ENCODE results near the gene DLG2.
"Not testable (repeated sequence)": the region's sequence is repeated elsewhere in the genome, so short reads cannot be mapped to it uniquely, and the experiment has no call there.

The DLG2 gene

GRCh38 chr11:83448686-83449085 is 2178.5 kb downstream of the DLG2 start:
- no peaks in the 10 kb centered on the region for H3K27me3 ChIP-seq

GRCh38 chr11:83443880-83444279 is 2183.3 kb downstream of the DLG2 start:
- H3K36me3 ChIP-seq; H3K27me3 ChIP-seq; H3K4me1 ChIP-seq (ENCODE audit: control insufficient read depth in 1 of 2, insufficient read depth in 1 of 2, low read depth in 1 of 2, low read length in 1 of 2); H3K4me3 ChIP-seq (ENCODE audit: low read depth in 1 of 2, low read length in 1 of 2); H3K27ac ChIP-seq; H3K9me3 ChIP-seq: not testable (repeated sequence)

More at GRCh38 chr11:83448686-83449085, 2178.5 kb downstream of the DLG2 start:
- no peak for TF ChIP-seq CTCF (IDR thresholded peaks at IDR 0.05)
- Histone ChIP-seq H3K4me1 (ENCODE audit: control insufficient read depth in 1 of 2, insufficient read depth in 1 of 2, low read depth in 1 of 2, low read length in 1 of 2) (no peaks in the 10 kb centered on the region), H3K9me3 (no peaks in the 10 kb centered on the region), H3K36me3 (no peaks in the 10 kb centered on the region), H3K4me3 (ENCODE audit: low read depth in 1 of 2, low read length in 1 of 2) (no peak overlapping the region), H3K27ac (no peak overlapping the region)

- no peaks in the 10 kb centered on the region for H3K36me3 ChIP-seq
- H3K27ac ChIP-seq, result no peak overlapping the region
- H3K9me3 ChIP-seq, result no peaks in the 10 kb centered on the region
- no peak for TF ChIP-seq CTCF (IDR thresholded peaks at IDR 0.05)
- H3K4me3 ChIP-seq (ENCODE audit: low read depth in 1 of 2, low read length in 1 of 2), result no peak overlapping the region
- no peaks in the 10 kb centered on the region for H3K4me1 ChIP-seq (ENCODE audit: control insufficient read depth in 1 of 2, insufficient read depth in 1 of 2, low read depth in 1 of 2, low read length in 1 of 2)
- no peaks in the 10 kb centered on the region for H3K27me3 ChIP-seq
Measured at GRCh38 chr11:83441601-83442000, 2185.5 kb downstream of the DLG2 start.

- no peak for TF ChIP-seq CTCF (IDR thresholded peaks at IDR 0.05)
- Histone ChIP-seq H3K9me3 (no peaks in the 10 kb centered on the region), H3K4me1 (ENCODE audit: control insufficient read depth in 1 of 2, insufficient read depth in 1 of 2, low read depth in 1 of 2, low read length in 1 of 2) (no peaks in the 10 kb centered on the region), H3K4me3 (ENCODE audit: low read depth in 1 of 2, low read length in 1 of 2) (no peak overlapping the region), H3K36me3 (no peaks in the 10 kb centered on the region), H3K27ac (no peak overlapping the region), H3K27me3 (no peaks in the 10 kb centered on the region)
Measured at GRCh38 chr11:83441171-83441570, 2186.0 kb downstream of the DLG2 start.

- Histone ChIP-seq H3K36me3 (no peaks in the 10 kb centered on the region), H3K4me3 (ENCODE audit: low read depth in 1 of 2, low read length in 1 of 2) (no peak overlapping the region), H3K27ac (no peak overlapping the region), H3K27me3 (no peaks in the 10 kb centered on the region), H3K9me3 (no peaks in the 10 kb centered on the region), H3K4me1 (ENCODE audit: control insufficient read depth in 1 of 2, insufficient read depth in 1 of 2, low read depth in 1 of 2, low read length in 1 of 2) (no peaks in the 10 kb centered on the region)
- TF ChIP-seq CTCF (IDR thresholded peaks at IDR 0.05), result no peak
Measured at GRCh38 chr11:83438438-83438837, 2188.7 kb downstream of the DLG2 start.

- H3K36me3 ChIP-seq, result no peaks in the 10 kb centered on the region
- no peak overlapping the region for H3K27ac ChIP-seq
- H3K4me1 ChIP-seq (ENCODE audit: control insufficient read depth in 1 of 2, insufficient read depth in 1 of 2, low read depth in 1 of 2, low read length in 1 of 2), result no peaks in the 10 kb centered on the region
- no peak overlapping the region for H3K4me3 ChIP-seq (ENCODE audit: low read depth in 1 of 2, low read length in 1 of 2)
- H3K9me3 ChIP-seq, result no peaks in the 10 kb centered on the region
- no peaks in the 10 kb centered on the region for H3K27me3 ChIP-seq
- TF ChIP-seq CTCF (IDR thresholded peaks at IDR 0.05), result no peak
Measured at GRCh38 chr11:83437939-83438338, 2189.2 kb downstream of the DLG2 start.

Data from neutrophil (primary cell).